ENCODE measurements around the gene DES.

GRCh38 chr2:219442256-219443015 lies 24.3 kb downstream of the DES start:
- TF ChIP-seq CTCF (IDR thresholded peaks at IDR 0.05) (no peak), POLR2A (IDR thresholded peaks at IDR 0.05) (no peak)
